HK-2 (cell line): Measurements from ENCODE around the gene SYT1.
"Not testable (repeated sequence)": the region's sequence is repeated elsewhere in the genome, so short reads cannot be mapped to it uniquely, and the experiment has no call there.

Source experiments
- DNase-seq: peaks from one replicate; pipeline ENCODE4 v3.0.0-alpha.2; 2018; ENCODE audit not compliant: unreplicated experiment

The SYT1 gene

DNA sequence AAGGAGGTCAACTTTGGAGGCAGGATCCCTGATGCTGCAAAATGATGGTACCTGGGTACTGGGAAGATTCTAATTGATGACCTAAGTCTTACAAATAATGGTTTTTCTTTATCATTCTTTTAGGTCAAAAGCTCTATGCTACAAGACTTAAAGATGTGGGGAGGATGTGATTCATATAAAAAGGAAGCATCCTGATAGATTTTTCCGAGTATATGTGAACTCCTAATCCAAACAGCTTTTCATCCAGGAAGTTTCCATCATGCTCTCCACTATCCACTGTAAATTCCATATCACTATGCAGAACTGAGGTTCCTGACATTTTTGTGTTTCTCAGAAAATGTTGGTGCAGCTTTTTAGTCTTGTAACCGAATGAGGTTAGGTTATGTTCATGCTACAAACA lies 533.0 kb downstream of the SYT1 start:
- no peak for DNase-seq

DNA sequence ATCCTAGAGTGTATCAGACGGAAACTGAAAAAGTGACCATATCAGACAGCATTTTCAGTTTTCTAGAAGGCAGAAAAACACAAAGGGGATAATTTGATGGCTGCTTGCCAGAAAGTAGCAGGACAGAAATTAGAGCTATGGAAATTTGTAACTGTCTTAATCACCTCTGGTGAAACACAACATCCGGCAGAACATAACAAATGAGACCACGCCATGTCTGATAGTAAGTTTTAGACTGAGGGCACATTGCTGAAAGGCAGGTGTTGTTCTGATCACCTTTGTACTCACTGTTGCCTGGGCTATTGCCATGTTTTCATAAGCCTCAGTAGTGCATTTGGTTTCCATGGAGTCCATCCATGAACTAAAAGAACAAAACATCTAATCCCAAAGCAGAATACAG lies 535.9 kb downstream of the SYT1 start:
- no peak for DNase-seq

- DNase-seq, result no peak
These were observed 538.0 kb downstream of the SYT1 start for GRCh38 chr12:79402606-79403005.

DNA sequence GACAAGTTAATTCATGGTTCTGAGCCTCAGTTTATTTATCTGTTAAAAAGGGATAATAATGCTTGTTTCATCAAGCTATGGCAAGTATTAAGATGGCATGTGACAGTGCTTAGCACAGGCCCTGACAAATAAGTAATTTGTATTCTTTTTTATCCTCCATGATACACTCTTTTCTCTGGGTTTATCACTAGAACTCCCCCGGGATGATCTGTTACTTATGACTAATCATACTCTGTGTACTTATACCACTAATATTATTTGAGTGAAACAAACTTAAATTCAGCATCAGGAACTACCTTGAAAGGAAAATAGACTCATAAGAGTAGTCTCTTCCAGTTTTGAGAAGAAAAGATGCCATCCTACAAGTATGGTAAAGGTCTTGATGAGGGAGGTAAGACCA lies 542.4 kb downstream of the SYT1 start:
- DNase-seq, result no peak

DNA sequence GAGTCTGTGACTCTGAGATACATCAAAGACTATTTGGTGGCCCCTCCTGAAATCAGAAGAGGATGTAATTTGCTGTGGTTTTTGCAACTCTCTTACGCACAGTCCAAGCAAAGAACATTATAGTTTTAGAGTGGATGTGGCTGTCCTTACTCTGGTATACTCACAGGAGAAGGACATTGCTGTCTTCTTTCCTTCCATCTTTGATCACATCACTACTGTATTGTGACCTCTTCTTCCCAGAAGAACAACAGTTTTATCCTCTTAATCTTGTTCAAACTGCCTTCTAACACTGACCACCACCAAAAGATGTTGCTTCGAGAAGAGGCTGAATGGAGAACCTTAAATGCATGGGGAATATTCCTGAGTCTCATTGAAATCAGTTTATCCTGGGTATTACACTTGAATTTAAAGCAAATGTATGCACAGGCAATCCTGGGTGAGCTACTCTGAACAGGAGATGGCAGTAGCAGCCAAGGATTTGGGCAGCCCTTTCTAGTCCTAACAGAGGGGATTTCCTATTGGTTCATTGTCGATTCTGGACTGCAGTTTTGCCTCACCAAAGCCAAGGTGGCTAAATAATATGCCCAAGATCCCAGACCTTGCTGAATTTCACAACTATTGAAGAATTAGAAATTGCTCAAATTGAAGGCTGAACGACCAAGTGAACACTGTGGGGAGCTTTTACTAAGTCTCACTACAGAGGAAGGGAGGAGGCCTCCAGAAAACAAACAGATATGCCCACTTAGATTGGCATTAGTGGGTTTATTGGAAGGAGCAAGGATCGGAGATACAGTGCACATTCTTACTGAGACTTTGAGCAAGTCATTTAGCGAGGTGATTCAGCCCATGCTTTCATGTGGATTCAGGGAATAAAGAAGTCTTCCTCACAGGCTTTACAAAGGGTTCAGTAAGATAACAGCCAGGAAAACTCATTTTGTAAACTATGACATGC lies 543.4 kb downstream of the SYT1 start:
- peak; percentile 72 for DNase-seq

GRCh38 chr12:79408689-79409088 lies 544.1 kb downstream of the SYT1 start:
- no peak for DNase-seq

DNA sequence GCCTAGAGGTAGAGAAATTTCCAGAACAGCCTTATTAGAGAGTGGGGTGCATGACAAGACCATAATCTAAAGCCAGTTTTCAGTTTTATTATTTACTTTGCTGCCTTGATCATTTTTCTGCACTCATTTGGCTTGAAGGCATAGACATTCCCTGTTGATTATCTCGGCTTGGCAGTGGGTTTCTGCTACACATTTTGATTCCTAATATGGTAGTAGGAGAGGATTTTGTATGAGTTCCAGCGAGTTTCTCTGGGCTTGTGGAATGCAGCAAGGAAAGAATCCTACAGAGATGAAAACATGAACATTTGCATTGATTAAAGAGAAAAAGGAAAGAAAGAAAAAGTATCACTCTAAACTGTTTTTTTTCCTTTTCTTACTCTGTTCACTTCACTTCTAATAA lies 545.0 kb downstream of the SYT1 start:
- no peak for DNase-seq

DNA sequence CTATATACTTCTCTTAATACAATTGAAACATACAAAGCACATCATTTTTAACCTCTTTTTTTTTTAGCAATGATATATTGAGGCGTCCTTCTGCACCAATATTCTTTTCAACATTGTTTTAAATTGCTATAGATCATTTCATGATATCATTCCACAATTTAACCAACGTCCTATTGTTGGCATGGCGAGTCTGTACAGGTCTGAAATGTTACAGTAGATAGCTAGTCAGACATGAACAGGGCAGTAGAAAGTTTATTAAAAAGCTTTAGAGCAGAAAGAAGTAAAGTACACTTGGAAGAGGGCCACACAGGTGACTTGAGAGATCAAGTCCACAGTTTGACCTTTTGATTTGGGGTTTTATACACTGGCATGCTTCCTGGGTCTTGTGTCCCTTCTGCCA lies 547.2 kb downstream of the SYT1 start:
- DNase-seq, result no peak

DNA sequence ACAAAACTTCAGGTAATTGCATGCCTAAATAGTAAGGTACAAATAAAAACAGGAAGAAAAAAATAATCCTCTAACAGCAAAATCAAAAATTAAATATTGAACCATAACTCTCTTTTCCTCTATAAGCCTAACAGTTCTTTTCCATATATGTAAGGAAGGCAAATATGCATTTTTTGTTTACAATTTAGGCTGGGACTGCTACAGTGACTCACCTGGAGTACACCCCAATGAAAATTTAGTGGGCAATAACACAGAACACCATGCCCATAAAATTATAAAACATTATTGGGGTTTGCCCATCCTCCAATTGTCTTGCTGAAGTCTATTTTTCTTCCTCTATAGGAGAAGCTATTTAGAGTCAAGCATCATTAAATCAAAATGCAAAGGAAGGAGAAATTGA lies 549.2 kb downstream of the SYT1 start:
- no peak for DNase-seq

DNA sequence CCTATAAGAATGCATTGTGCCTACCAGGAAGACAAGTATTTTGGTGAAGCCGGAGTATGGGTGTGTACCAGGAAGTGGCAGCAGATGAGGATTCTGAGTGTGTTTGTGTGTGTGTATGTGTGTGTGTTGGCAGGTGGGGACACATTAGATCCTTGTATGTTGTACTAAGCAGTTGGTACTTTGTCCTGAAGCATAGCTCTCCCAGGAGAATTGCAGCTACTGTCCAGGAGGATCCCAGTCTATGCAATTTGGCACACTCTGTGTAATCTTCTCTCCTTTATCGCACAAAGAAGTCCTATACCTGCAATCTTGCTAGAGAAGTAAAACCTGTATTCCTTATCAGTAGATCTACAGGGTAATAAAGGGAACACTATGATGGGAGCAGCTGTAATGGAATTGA lies 549.7 kb downstream of the SYT1 start:
- no peak for DNase-seq

DNA sequence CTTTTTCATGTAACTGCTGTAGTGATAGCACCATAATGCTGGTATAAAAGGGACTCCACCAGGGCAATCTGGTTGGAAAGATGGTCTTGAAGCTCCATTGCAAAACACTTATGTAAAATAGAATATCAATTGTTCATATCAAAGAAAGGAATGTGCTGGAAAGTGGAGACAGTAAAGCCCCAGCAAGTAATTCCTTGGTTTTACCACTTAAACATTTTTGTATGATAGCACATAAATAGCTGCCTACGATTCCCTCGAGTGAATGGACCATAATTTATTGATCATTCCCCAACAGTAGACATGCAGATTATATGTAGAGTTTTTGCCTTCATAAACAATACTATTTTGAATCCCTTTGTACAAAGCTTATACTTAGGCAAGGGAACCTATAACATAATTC lies 550.7 kb downstream of the SYT1 start:
- no peak for DNase-seq

DNA sequence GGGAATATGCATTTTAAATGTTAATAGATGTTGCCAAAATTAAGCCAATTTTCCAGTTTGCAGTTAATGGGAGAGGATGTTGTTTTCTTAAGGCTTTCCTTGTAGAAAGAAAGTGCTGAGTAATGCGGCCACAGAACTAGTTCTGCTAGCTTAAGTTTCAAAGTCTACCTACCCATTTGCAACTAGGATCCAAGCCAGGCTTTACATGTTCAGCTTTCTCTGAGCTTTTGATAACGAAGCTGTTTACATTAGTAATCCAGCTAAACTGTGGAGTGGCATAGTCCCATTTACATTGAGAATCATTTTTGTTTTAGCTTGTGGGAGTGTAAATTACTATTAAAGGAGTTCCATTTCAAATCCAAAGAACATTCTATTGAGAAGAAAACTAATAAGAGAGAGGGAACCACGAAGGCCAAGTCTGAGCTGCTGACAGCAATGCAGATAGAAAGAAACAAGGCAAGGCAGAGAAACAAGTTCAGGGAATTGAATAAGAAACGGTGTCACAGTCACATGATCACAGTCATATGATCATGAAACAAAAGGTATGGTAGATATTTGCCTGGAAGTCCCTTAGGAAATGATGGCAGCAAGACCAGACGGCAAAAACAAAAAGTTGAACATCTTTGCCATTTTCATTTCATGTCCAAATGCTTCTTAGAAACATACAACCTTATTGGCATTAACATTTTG lies 551.3 kb downstream of the SYT1 start:
- no peak for DNase-seq

DNA sequence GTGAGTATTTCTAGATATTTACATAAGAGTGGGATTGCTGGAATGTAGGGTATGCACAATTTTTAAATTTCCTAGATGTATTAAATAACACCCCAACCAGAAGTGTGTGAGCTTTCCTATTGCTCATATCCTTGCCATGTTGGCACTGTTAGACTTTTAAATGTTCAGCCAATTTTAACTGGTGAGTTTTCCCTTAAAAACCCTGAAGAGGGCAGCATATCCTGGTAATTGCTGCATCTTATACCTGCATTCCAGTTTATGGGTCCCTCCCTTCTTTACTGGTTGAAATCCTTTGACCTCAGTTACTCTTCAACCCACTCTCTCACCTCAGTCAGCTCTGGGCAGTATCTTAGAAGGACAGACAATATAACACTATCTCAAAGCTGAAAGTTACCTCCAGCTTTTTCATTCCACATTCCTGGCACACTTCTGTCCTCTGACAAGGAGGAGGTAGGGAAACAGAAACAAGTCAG lies 555.6 kb downstream of the SYT1 start:
- DNase-seq, result peak; percentile 37

DNA sequence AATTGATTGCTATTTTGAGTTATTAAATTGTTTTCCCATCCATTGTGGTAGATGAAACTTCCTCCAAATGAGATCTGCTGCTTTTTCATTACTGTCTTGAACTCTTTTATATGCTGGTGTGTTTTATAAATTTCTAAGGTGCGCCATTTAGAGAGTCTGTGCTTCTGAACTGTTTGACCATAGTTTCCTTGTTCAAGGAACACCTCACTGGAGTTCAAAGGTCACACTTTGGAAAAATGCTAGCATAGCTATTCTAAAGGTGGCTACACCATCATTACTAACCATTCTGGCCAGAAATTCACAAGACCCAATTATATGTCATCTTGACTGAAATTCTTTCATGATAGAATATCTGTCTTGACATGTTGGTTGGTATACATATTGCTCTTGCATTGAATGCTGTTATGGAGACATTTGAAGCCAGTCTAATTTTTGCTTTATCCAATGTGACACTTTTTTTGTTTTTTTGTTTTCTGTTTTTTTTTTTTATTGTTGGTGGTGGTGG lies 556.7 kb downstream of the SYT1 start:
- no peak for DNase-seq

DNA sequence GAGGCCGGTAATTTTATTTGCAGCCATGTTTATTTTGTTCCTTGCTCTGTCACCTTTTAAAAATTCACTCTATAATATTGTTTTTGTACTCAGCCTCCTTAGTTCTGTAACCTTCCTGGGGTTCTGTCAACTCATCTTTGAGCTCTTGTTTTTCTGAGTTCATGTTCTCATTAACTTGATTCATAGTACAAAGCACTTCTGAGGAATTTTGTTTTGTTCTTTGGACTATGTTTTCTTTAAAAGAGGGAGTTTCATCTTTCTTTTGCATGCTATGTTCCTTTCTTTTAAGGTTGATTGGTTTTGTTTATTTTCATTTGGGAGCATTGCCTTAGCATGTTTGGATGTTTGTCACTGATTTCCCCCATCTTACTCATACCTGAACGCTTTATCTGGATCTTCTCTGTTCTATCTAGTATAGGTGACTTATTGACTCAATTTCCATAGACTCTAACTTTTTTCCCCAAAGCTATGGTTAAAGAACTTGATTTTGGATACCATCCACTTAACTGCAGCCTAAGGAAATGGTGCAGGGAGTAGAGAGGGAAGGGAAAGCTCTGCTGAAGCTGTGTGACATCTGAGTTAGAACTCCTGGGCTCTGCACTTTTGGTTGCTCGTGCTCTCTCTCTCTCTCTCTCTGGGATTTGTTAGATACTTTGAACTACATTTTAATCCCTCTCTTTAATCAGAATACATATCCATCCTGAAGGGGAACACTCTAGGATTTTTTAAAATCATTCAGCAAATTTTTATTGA lies 557.7 kb downstream of the SYT1 start:
- no peak for DNase-seq

- DNase-seq, result no peak
These were observed 559.0 kb downstream of the SYT1 start for GRCh38 chr12:79423560-79423959.

DNA sequence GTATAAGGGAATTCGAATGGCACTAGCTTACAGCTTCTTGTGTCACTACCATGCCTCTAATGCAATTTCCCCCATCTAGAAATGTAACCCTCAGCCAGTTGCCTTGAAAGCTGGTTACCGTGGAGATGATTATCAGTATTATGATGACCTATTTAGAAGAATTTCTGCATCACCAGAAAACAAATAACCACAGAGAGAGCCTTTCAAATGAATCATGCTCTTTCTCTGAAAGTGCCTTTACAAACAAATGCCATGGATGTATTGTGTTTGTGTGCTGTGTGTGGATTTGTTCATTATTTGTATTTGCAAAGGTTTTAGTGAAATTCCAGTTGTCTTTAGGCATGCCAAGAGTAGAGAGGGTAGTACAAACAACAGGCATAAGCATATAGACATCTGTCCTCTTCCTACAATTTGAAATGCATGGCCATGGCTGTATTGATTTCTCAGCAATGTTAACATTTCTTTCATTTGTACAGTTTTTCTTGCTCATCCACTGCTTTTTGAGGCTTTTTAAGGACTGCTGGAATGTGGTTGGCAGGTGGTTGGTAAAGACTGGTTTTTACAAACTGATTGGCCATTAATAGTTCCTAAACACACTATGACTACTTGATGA lies 559.6 kb downstream of the SYT1 start:
- DNase-seq, result no peak

DNA sequence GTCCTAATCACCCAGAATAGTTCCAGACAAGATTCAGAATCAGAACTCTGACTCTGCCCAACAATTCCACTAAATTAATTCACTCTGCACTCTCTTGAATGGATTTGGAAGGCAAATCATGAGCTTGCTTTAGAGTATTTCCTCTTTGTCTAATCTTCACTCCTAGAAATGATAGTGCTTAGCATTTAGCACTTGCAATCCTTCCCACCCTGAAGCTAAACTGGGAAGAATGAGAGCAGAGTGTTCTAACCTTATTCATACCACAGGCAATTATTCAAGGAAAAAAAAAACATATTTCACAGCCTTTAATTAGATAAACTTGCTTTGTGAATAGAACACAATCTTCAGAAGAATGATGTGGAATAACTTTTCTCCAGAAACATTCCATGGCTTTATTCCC lies 561.5 kb downstream of the SYT1 start:
- no peak for DNase-seq

- DNase-seq, result not testable (repeated sequence)
These were observed 562.2 kb downstream of the SYT1 start for GRCh38 chr12:79426744-79427143.

DNA sequence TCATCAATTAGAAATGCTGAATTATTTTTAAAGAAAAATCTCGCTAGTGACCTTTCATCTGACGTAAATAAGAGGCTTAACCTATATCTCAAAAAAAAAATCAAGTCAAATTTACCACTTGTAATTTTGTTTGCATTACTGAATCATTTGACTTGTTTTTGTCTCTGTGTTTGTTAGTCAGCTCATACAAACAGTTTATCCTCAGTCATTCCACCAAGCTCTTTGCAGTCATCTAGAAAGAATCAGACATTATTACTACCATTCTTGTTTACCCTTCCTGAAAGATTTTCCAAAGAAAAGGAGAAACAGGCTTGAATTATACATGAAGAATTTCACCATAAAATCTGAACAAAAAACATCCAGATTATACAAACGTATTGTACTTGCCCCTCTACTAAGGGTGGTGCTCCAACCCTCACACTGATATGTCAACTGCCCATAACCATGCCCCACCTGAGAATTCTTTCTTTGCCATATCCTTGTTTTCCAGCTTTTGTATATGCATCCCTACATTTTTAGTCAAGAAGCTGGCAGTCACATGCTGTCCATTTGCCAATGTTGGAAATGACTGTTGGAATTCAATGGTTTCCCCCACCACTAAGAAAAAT lies 569.0 kb downstream of the SYT1 start:
- no peak for DNase-seq

DNA sequence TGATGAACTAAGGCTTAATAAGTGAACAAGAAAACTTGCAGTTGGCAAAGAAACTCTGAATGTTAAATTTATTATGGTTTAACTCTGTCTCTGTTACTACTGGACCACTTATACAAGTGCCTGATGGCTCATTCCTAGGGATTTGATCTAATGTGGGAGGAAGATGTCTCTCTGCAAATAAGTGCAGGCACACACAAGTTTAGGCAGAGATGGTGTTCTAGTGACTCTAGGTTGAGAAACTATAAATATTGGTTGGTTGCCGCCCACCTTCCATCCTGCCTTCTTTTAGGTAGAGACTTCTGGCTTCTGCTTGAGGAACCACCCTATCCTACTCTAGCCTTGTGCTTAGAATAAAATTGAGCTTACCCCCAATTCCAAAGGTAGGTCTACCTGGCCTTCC lies 570.0 kb downstream of the SYT1 start:
- no peak for DNase-seq
